CD14-positive monocyte (primary cell): ENCODE data around the gene EIF4E. TPM values are rescaled to one million over a fixed set of nuclear protein-coding genes. Genes with fewer than 3 reads are reported as not detected.

Experiments used
- DNase-seq, 3 donors: peaks; one replicate each; pipeline ENCODE4 v3.0.0-alpha.2; 2011 to 2022
- H2AFZ ChIP-seq: 2 replicates; pipeline ENCODE4 v1.6.0; 2012; ENCODE audit warnings: mild to moderate bottlenecking, low read depth, low read length, inconsistent platforms; ENCODE audit not compliant: insufficient read depth, poor library complexity, severe bottlenecking
- H3K27ac ChIP-seq, 2 donors: 1 replicate in 1 of 2; 2 replicates in 1 of 2; pipeline ENCODE4 v1.5.1; 2012 to 2013; ENCODE audit warnings: low read length in 2 of 2, control low read depth in 1 of 2, inconsistent platforms in 1 of 2, low read depth in 1 of 2, mild to moderate bottlenecking in 1 of 2
- H3K27me3 ChIP-seq, 2 donors: one replicate each; pipeline versions ENCODE4 v1.6.0 to v1.6.1; 2011 to 2013; ENCODE audit warnings: low read length in 2 of 2; ENCODE audit not compliant: control insufficient read depth in 2 of 2, insufficient read depth in 2 of 2
- H3K36me3 ChIP-seq, 2 donors: replicated peaks in 1 of 2; 1 replicate in 1 of 2; 2 replicates in 1 of 2; pipeline versions ENCODE4 v1.5.1 to v1.6.1; 2012 to 2013; ENCODE audit warnings: low read length in 2 of 2, control low read depth in 1 of 2, inconsistent platforms in 1 of 2, mild to moderate bottlenecking in 1 of 2; ENCODE audit not compliant: insufficient read depth in 2 of 2, control insufficient read depth in 1 of 2
- H3K4me1 ChIP-seq, 2 donors: 1 replicate in 1 of 2; 2 replicates in 1 of 2; pipeline versions ENCODE4 v1.5.1 to v1.6.1; 2012 to 2013; ENCODE audit warnings: low read length in 2 of 2, control low read depth in 1 of 2, inconsistent platforms in 1 of 2, mild to moderate bottlenecking in 1 of 2, moderate library complexity in 1 of 2; ENCODE audit not compliant: insufficient read depth in 2 of 2, control insufficient read depth in 1 of 2
- H3K4me2 ChIP-seq: replicated peaks from 2 replicates; pipeline ENCODE3; 2012; ENCODE audit warnings: low read length, moderate library complexity, mild to moderate bottlenecking; ENCODE audit not compliant: poor library complexity, severe bottlenecking; ENCODE audit errors: extremely low read depth
- H3K4me3 ChIP-seq, 3 experiments: fragments of 200-600 bp in 1 of 3; sonication (generic) in 1 of 3; replicated peaks in 1 of 3; 1 replicate in 2 of 3; 2 replicates in 1 of 3; pipeline ENCODE4 v1.5.1; 2011 to 2013; ENCODE audit warnings: low read length in 3 of 3, mild to moderate bottlenecking in 3 of 3, control low read depth in 2 of 3, low read depth in 2 of 3, inconsistent platforms in 1 of 3, moderate library complexity in 1 of 3
- H3K79me2 ChIP-seq: 2 replicates; pipeline ENCODE4 v1.6.0; 2012; ENCODE audit warnings: mild to moderate bottlenecking, control low read depth, inconsistent platforms, low read length, moderate library complexity; ENCODE audit not compliant: insufficient read depth
- H3K9ac ChIP-seq: 2 replicates; pipeline ENCODE4 v1.6.0; 2017; ENCODE audit warnings: low read length, mild to moderate bottlenecking; ENCODE audit not compliant: insufficient read depth, poor library complexity, severe bottlenecking
- H3K9me3 ChIP-seq, 2 donors: replicated peaks in 1 of 2; 1 replicate in 1 of 2; 2 replicates in 1 of 2; pipeline versions ENCODE4 v1.5.1 to v1.6.1; 2012 to 2013; ENCODE audit warnings: low read length in 2 of 2, control low read depth in 1 of 2; ENCODE audit not compliant: control insufficient read depth in 1 of 2, insufficient read depth in 1 of 2
- H4K20me1 ChIP-seq: 2 replicates; pipeline ENCODE4 v1.6.0; 2012; ENCODE audit warnings: mild to moderate bottlenecking, low read length, control low read depth, moderate library complexity; ENCODE audit not compliant: insufficient read depth
- H3K27ac Mint-ChIP-seq, 7 donors: one replicate each; pipeline ENCODE4 v1.8.0; 2020; ENCODE audit warnings: mild to moderate bottlenecking in 7 of 7, mixed read lengths in 7 of 7, moderate library complexity in 6 of 7, inconsistent platforms in 2 of 7
- H3K27me3 Mint-ChIP-seq, 3 donors: one replicate each; pipeline ENCODE4 v1.8.0; 2021 to 2022; ENCODE audit warnings: low read depth in 3 of 3, mild to moderate bottlenecking in 3 of 3, mixed read lengths in 3 of 3, moderate library complexity in 3 of 3, inconsistent platforms in 1 of 3
- H3K36me3 Mint-ChIP-seq, 2 donors: one replicate each; pipeline ENCODE4 v1.8.0; 2020; ENCODE audit warnings: mixed read lengths in 2 of 2, inconsistent platforms in 1 of 2, mild to moderate bottlenecking in 1 of 2
- H3K4me1 Mint-ChIP-seq: one replicate; pipeline ENCODE4 v1.8.0; 2020; ENCODE audit warnings: mild to moderate bottlenecking, mixed read lengths
- H3K4me3 Mint-ChIP-seq, 2 donors: one replicate each; pipeline ENCODE4 v1.8.0; 2020; ENCODE audit warnings: mild to moderate bottlenecking in 2 of 2, mixed read lengths in 2 of 2, moderate library complexity in 1 of 2
- H3K9me3 Mint-ChIP-seq, 7 donors: one replicate each; pipeline ENCODE4 v1.8.0; 2020 to 2022; ENCODE audit warnings: mixed read lengths in 7 of 7, mild to moderate bottlenecking in 6 of 7, moderate library complexity in 6 of 7, inconsistent platforms in 2 of 7
- WGBS: methylation state at CpG from one replicate; pipeline ENCODE4 v1.1.5; 2013; ENCODE audit warnings: missing lambda C conversion rate; ENCODE audit not compliant: insufficient coverage; 5-methylcytosine and 5-hydroxymethylcytosine counted together
- intact Hi-C, 2 donors: fragments of 100-400 bp; cut with micrococcal nuclease; formaldehyde crosslinking; loops; one replicate each; pipeline versions ENCODE4 v1.15.0 to v1.15.1; 2023
- polyA plus RNA-seq, 3 donors: library from polyadenylated mRNA; depleted of rRNA in 1 of 3; unstranded in 2 of 3; stranded (reverse) in 1 of 3; fragments of 300-500 nt in 2 of 3; fragments of >200 nt in 1 of 3; fragmentation: Illumina TruSeq in 2 of 3; gene quantifications; 1 replicate in 2 of 3; 2 replicates in 1 of 3; pipeline ENCODE4 v1.2.3, GENCODE V29; 2012 to 2021
- TF ChIP-seq, protein P1 (sequence below): fragments of 200-600 bp; IDR thresholded peaks from one replicate; pipeline ENCODE4 v1.8.0; 2022; ENCODE audit warnings: antibody characterized with exemption, mild to moderate bottlenecking

The EIF4E gene
- polyA plus RNA-seq, 3 donors: 25.0 to 50.8 (median 48.6) TPM

DNA sequence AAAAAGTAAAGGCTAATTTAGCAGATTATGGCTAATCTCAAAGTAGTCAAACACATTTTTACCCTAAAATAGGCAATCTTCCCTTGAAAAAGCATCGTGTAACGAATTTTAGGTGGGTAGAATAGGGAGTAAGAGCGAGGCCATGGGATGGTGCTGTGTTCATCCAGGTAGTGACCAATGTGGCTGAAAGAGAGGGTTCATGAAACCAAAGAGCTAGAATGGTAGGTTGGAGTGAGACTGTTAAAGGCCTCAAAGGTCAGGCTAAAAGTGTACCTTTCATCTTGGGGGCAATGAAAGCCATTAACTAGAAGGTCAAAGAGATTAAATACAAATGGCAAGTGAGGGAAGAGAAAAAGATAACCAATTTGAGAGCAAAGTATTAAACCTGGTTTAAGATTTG, 23.6 kb downstream of the EIF4E start:
- peak overlapping the region in 1 of 7 donors; percentile 29 for H3K27ac Mint-ChIP-seq
- H3K9ac ChIP-seq: no peak overlapping the region
- peaks cover 6 to 30% of the 10 kb centered on the region in 2 donors for H3K36me3 ChIP-seq
- peaks cover 80% of the 10 kb centered on the region for H4K20me1 ChIP-seq
- intact Hi-C loops: no loop called here
- TF ChIP-seq, protein P1, sequence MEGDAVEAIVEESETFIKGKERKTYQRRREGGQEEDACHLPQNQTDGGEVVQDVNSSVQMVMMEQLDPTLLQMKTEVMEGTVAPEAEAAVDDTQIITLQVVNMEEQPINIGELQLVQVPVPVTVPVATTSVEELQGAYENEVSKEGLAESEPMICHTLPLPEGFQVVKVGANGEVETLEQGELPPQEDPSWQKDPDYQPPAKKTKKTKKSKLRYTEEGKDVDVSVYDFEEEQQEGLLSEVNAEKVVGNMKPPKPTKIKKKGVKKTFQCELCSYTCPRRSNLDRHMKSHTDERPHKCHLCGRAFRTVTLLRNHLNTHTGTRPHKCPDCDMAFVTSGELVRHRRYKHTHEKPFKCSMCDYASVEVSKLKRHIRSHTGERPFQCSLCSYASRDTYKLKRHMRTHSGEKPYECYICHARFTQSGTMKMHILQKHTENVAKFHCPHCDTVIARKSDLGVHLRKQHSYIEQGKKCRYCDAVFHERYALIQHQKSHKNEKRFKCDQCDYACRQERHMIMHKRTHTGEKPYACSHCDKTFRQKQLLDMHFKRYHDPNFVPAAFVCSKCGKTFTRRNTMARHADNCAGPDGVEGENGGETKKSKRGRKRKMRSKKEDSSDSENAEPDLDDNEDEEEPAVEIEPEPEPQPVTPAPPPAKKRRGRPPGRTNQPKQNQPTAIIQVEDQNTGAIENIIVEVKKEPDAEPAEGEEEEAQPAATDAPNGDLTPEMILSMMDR: no peak
- peaks cover 100% of the 10 kb centered on the region for H3K79me2 ChIP-seq
- no peak overlapping the region for H3K27ac ChIP-seq
- no peaks in the 10 kb centered on the region for H3K4me1 ChIP-seq
- DNase-seq: no peak
- no peak overlapping the region for H2AFZ ChIP-seq
- H3K4me3 ChIP-seq: no peak overlapping the region
- no peaks in the 10 kb centered on the region for H3K27me3 Mint-ChIP-seq
- H3K9me3 ChIP-seq: no peaks in the 10 kb centered on the region
- H3K4me2 ChIP-seq: no peak overlapping the region
- WGBS: 100% methylated on average over 1 of the region's 3 CpGs
- H3K36me3 Mint-ChIP-seq: peaks cover 23 to 36% of the 10 kb centered on the region in 2 donors
- no peaks in the 10 kb centered on the region for H3K9me3 Mint-ChIP-seq
- no peaks in the 10 kb centered on the region for H3K27me3 ChIP-seq
- H3K4me1 Mint-ChIP-seq: peaks cover 20% of the 10 kb centered on the region
- H3K4me3 Mint-ChIP-seq: no peak overlapping the region

DNA sequence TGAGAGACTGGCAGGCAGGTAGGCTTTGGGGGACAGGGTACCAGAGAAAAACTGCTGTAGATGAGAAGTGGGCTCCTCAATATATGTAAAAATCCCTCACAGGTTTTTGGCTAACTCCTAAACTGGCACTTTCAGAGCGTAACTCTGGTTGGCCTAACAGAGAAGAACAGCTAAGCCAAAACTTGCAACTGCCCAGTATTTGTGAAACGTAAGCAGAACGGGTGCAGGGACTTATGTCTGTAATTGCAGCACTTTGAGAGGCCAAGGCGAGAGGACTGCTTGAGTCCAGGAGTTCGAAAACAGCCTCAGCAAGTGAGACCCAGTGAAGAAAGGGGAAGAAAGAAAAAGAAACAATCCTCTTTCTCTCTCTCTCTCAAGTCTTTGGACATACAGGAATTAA, 25.0 kb downstream of the EIF4E start:
- H3K4me3 Mint-ChIP-seq: no peak overlapping the region
- Histone ChIP-seq H3K79me2 (peaks cover 98% of the 10 kb centered on the region), H3K9ac (no peak overlapping the region), H4K20me1 (peaks cover 69% of the 10 kb centered on the region), H3K9me3 (no peaks in the 10 kb centered on the region), H3K36me3 (peaks cover 9 to 43% of the 10 kb centered on the region in 2 donors), H3K4me2 (no peak overlapping the region), H3K4me3 (no peak overlapping the region), H3K27me3 (no peaks in the 10 kb centered on the region), H3K27ac (peak overlapping the region in 1 of 2 donors; percentile 54), H2AFZ (no peak overlapping the region), H3K4me1 (no peaks in the 10 kb centered on the region)
- TF ChIP-seq, protein P1: no peak
- H3K9me3 Mint-ChIP-seq: no peaks in the 10 kb centered on the region
- H3K36me3 Mint-ChIP-seq: peaks cover 29 to 42% of the 10 kb centered on the region in 2 donors
- WGBS: 78% methylated on average over 3 of the region's 5 CpGs
- H3K4me1 Mint-ChIP-seq: peaks cover 17% of the 10 kb centered on the region
- no peaks in the 10 kb centered on the region for H3K27me3 Mint-ChIP-seq
- DNase-seq: no peak
- peak overlapping the region in 2 of 7 donors; percentile 39 to 42 for H3K27ac Mint-ChIP-seq
- intact Hi-C loops: no loop called here
